ENCODE measurements around the gene PANX2. TPM values are rescaled to one million over a fixed set of nuclear protein-coding genes. Genes with fewer than 3 reads are reported as not detected.

PANX2 gene
- total RNA-seq, 3 donors from 2014 or later: 0.64 to 2.0 (median 1.8) TPM

- TF ChIP-seq CTCF (IDR thresholded peaks at IDR 0.05) (peak in 2 of 3 donors; percentile 16 to 33), POLR2A (IDR thresholded peaks at IDR 0.05) (no peak), POLR2AphosphoS5 (IDR thresholded peaks at IDR 0.05) (peak in 2 of 3 donors; percentile 20 to 53)
- intact Hi-C loops (cut with DNase I; ENCODE audit: low total_unique reads): no loop called here
- peak overlapping the region; percentile 81 to 90 for H3K27ac ChIP-seq
- H3K36me3 ChIP-seq: no peaks in the 10 kb centered on the region
- no peaks in the 10 kb centered on the region for H3K9me3 ChIP-seq
- H3K4me3 ChIP-seq: peak overlapping the region; percentile 30 to 65 (median 51)
- H3K27me3 ChIP-seq: no peaks in the 10 kb centered on the region
- DNase-seq (ENCODE audit: low spot score in 2 of 2): peak; percentile 72 to 79
- H3K4me1 ChIP-seq: peaks cover 18 to 20% of the 10 kb centered on the region in 2 donors
These were observed 19.8 kb downstream of the PANX2 start for GRCh38 chr22:50190182-50190940.

- DNase-seq (ENCODE audit: low spot score in 2 of 2): no peak
- TF ChIP-seq CTCF (IDR thresholded peaks at IDR 0.05) (no peak), POLR2AphosphoS5 (IDR thresholded peaks at IDR 0.05) (no peak), POLR2A (IDR thresholded peaks at IDR 0.05) (no peak)
- peak overlapping the region; percentile 30 to 65 (median 51) for H3K4me3 ChIP-seq
- intact Hi-C loops (cut with DNase I; ENCODE audit: low total_unique reads): no loop called here
- no peaks in the 10 kb centered on the region for H3K36me3 ChIP-seq
- peak overlapping the region; percentile 81 to 90 for H3K27ac ChIP-seq
- no peaks in the 10 kb centered on the region for H3K27me3 ChIP-seq
- H3K4me1 ChIP-seq: peaks cover 18 to 20% of the 10 kb centered on the region in 2 donors
- H3K9me3 ChIP-seq: no peaks in the 10 kb centered on the region
These were observed 20.6 kb downstream of the PANX2 start for GRCh38 chr22:50190941-50191741.

- intact Hi-C loops (cut with DNase I; ENCODE audit: low total_unique reads): loop anchor here (1.0 kb wide), 1 partner anchor 45 kb away; no protein-coding TSS in a partner anchor
- H3K36me3 ChIP-seq: no peaks in the 10 kb centered on the region
- H3K27me3 ChIP-seq: no peaks in the 10 kb centered on the region
- TF ChIP-seq CTCF (IDR thresholded peaks at IDR 0.05) (no peak), POLR2AphosphoS5 (IDR thresholded peaks at IDR 0.05) (no peak), POLR2A (IDR thresholded peaks at IDR 0.05) (no peak)
- no peak overlapping the region for H3K27ac ChIP-seq
- H3K4me3 ChIP-seq: no peak overlapping the region
- H3K9me3 ChIP-seq: no peaks in the 10 kb centered on the region
- no peak for DNase-seq (ENCODE audit: low spot score in 2 of 2)
- H3K4me1 ChIP-seq: peaks cover 13 to 20% of the 10 kb centered on the region in 2 donors
These were observed 22.1 kb downstream of the PANX2 start for GRCh38 chr22:50192436-50193204.

GRCh38 chr22:50193621-50194020 lies 23.1 kb downstream of the PANX2 start:
- H3K36me3 ChIP-seq: no peaks in the 10 kb centered on the region
- no peaks in the 10 kb centered on the region for H3K9me3 ChIP-seq
- no peak for TF ChIP-seq POLR2A (IDR thresholded peaks at IDR 0.05)
- no peak for TF ChIP-seq CTCF (IDR thresholded peaks at IDR 0.05)
- TF ChIP-seq POLR2AphosphoS5 (IDR thresholded peaks at IDR 0.05): no peak
- intact Hi-C loops (cut with DNase I; ENCODE audit: low total_unique reads): no loop called here
- peaks cover 13 to 20% of the 10 kb centered on the region in 2 donors for H3K4me1 ChIP-seq
- H3K27me3 ChIP-seq: no peaks in the 10 kb centered on the region
- no peak overlapping the region for H3K27ac ChIP-seq
- DNase-seq (ENCODE audit: low spot score in 2 of 2): no peak
- no peak overlapping the region for H3K4me3 ChIP-seq

Data from breast epithelium (tissue), 4 donors.